Measurements from ENCODE around the gene MACROH2A1. TPM values are rescaled to one million over a fixed set of nuclear protein-coding genes. Genes with fewer than 3 reads are reported as not detected.

Gene MACROH2A1
- total and polyA plus RNA-seq, 2 of the 4 experiments (the other 2 are of a cell fraction): 122 to 126 TPM

- H2BK15ac ChIP-seq (ENCODE audit: low read depth, low read length): no peak overlapping the region
- H3K4me2 ChIP-seq (ENCODE audit: low read depth, low read length): no peak overlapping the region
- H3K18ac ChIP-seq (ENCODE audit: low read depth, low read length): no peak overlapping the region
- WGBS, 2 experiments (ENCODE audit: extremely low coverage in 2 of 2, insufficient read length in 1 of 2): no CpG with 5 or more reads among the region's 2 CpGs
- no peak overlapping the region for H4K5ac ChIP-seq (ENCODE audit: low read depth, low read length)
- H3K14ac ChIP-seq (replicated peaks; ENCODE audit: low read depth, low read length): no peak overlapping the region
- intact Hi-C loops (cut with micrococcal nuclease): no loop called here
- peaks cover 33 to 72% of the 10 kb centered on the region in 2 experiments for H3K79me1 ChIP-seq (ENCODE audit: low read depth in 1 of 2, low read length in 2 of 2)
- no peak overlapping the region for H2BK120ac ChIP-seq (ENCODE audit: low read depth, low read length)
- in situ Hi-C loops (cut with MboI; ENCODE audit: low sequenced_read_pairs): no loop called here
- peaks cover 37% of the 10 kb centered on the region for H3K9me1 ChIP-seq (ENCODE audit: insufficient read depth, low read length)
- no peak overlapping the region for H4K91ac ChIP-seq (ENCODE audit: insufficient read depth, low read depth, low read length)
- no peak overlapping the region for H3K56ac ChIP-seq (ENCODE audit: extremely low read depth, insufficient read depth, low read length)
- DNase-seq: no peak
- H3K23ac ChIP-seq (ENCODE audit: low read depth, low read length): no peak overlapping the region
- H3K9ac ChIP-seq (ENCODE audit: low read depth, low read length): no peak overlapping the region
- H2BK20ac ChIP-seq (ENCODE audit: low read depth, low read length): no peak overlapping the region
- H3K27me3 ChIP-seq (ENCODE audit: control insufficient read depth, insufficient read depth, low read length): no peaks in the 10 kb centered on the region
- TF ChIP-seq CTCF (conservative IDR thresholded peaks at IDR 0.05; ENCODE audit: low read depth, low read length) (no peak), POLR2A (IDR thresholded peaks at IDR 0.05; ENCODE audit: low read depth, low read length) (no peak), RCOR1 (IDR thresholded peaks at IDR 0.05; ENCODE audit: insufficient replicate concordance, low read length) (no peak), RAD21 (IDR thresholded peaks at IDR 0.05; ENCODE audit: low read length) (no peak), RFX5 (IDR thresholded peaks at IDR 0.05; ENCODE audit: low read depth, low read length) (no peak), MXI1 (IDR thresholded peaks at IDR 0.05; ENCODE audit: borderline replicate concordance, low read depth, low read length) (no peak), NFE2L2 (IDR thresholded peaks at IDR 0.05; ENCODE audit: low read depth, low read length) (no peak), CEBPB (IDR thresholded peaks at IDR 0.05; ENCODE audit: low read depth, low read length) (no peak), SMC3 (IDR thresholded peaks at IDR 0.05; ENCODE audit: low read depth, low read length) (no peak), BHLHE40 (IDR thresholded peaks at IDR 0.05; ENCODE audit: low read depth, low read length) (no peak), MAFK (IDR thresholded peaks at IDR 0.05; ENCODE audit: low read depth, low read length) (no peak), MAZ (IDR thresholded peaks at IDR 0.05; ENCODE audit: borderline replicate concordance, low read depth, low read length) (no peak), CHD1 (IDR thresholded peaks at IDR 0.05; ENCODE audit: low read depth, low read length) (no peak), FOS (IDR thresholded peaks at IDR 0.05; ENCODE audit: low read depth, low read length) (no peak)
- TF ChIP-seq, protein P1, sequence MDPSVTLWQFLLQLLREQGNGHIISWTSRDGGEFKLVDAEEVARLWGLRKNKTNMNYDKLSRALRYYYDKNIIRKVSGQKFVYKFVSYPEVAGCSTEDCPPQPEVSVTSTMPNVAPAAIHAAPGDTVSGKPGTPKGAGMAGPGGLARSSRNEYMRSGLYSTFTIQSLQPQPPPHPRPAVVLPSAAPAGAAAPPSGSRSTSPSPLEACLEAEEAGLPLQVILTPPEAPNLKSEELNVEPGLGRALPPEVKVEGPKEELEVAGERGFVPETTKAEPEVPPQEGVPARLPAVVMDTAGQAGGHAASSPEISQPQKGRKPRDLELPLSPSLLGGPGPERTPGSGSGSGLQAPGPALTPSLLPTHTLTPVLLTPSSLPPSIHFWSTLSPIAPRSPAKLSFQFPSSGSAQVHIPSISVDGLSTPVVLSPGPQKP (IDR thresholded peaks at IDR 0.05; ENCODE audit: borderline replicate concordance, low read depth, low read length): no peak
- TF ChIP-seq, protein P2, sequence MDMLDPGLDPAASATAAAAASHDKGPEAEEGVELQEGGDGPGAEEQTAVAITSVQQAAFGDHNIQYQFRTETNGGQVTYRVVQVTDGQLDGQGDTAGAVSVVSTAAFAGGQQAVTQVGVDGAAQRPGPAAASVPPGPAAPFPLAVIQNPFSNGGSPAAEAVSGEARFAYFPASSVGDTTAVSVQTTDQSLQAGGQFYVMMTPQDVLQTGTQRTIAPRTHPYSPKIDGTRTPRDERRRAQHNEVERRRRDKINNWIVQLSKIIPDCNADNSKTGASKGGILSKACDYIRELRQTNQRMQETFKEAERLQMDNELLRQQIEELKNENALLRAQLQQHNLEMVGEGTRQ (IDR thresholded peaks at IDR 0.05; ENCODE audit: low read depth, low read length): no peak
- no peak overlapping the region for H3K4me3 ChIP-seq (ENCODE audit: insufficient read depth, low read depth, low read length)
- CTCF ChIA-PET: no interaction called here
- H2AK9ac ChIP-seq (replicated peaks; ENCODE audit: low read depth, low read length, poor library complexity): no peak overlapping the region
- H3K4me1 ChIP-seq (ENCODE audit: control insufficient read depth, insufficient read depth, low read length): peaks cover 33% of the 10 kb centered on the region
- no peak overlapping the region for H2AK5ac ChIP-seq (ENCODE audit: low read depth, low read length)
- H2AFZ ChIP-seq (replicated peaks; ENCODE audit: low read length, poor library complexity): no peak overlapping the region
- dilution Hi-C loops (cut with HindIII; ENCODE audit: low sequenced_read_pairs, unreplicated experiment): no loop called here
- POLR2A ChIA-PET (ENCODE audit: unreplicated experiment): interaction anchor here (0.5 kb wide), 1 partner anchor 97 kb away, joined by 3 read pairs; no protein-coding TSS in a partner anchor
- no peak overlapping the region for H4K8ac ChIP-seq (ENCODE audit: low read depth in 2 of 2, low read length in 2 of 2)
- H3K36me3 ChIP-seq (ENCODE audit: control insufficient read depth, insufficient read depth, low read length): peaks cover 17% of the 10 kb centered on the region
- BruUV-seq (replicated peaks): no TSS peak
- no peak overlapping the region for H3K27ac ChIP-seq (ENCODE audit: insufficient read depth, low read length)
- H4K20me1 ChIP-seq (ENCODE audit: insufficient read depth, low read length): peaks cover 8% of the 10 kb centered on the region
- H3K9me3 ChIP-seq (ENCODE audit: control insufficient read depth, insufficient read depth, low read length): no peaks in the 10 kb centered on the region
- H3K4ac ChIP-seq (ENCODE audit: low read depth, low read length): no peak overlapping the region
- no peak overlapping the region for H2BK5ac ChIP-seq (ENCODE audit: low read depth, low read length, poor library complexity, severe bottlenecking)
- no peak for ATAC-seq (ENCODE audit: low read depth)
These were observed 36.9 kb downstream of the MACROH2A1 start for GRCh38 chr5:135362102-135362501.

Measured in IMR-90 (cell line).